Neural progenitor cell (in vitro differentiated cells): ENCODE data around the gene ZSWIM4. TPM values are rescaled to one million over a fixed set of nuclear protein-coding genes. Genes with fewer than 3 reads are reported as not detected.

Experiments
- DNase-seq: peaks from one replicate; pipeline ENCODE4 v3.0.0-alpha.2; 2016; ENCODE audit warnings: low spot score
- H2AFZ ChIP-seq: fragments of 200-600 bp; sonication (generic); replicated peaks from 2 replicates; pipeline ENCODE4 v1.6.1; 2016; ENCODE audit warnings: antibody characterized with exemption
- H3F3A ChIP-seq: fragments of 200-600 bp; sonication (generic); 2 replicates; pipeline ENCODE4 v1.6.1; 2016; ENCODE audit warnings: antibody characterized with exemption, low read depth
- H3K27ac ChIP-seq: fragments of 200-600 bp; sonication (generic); 2 replicates; pipeline ENCODE4 v1.5.1; 2016; ENCODE audit warnings: mild to moderate bottlenecking
- H3K27me3 ChIP-seq: fragments of 200-600 bp; sonication (generic); 2 replicates; pipeline ENCODE4 v1.6.1; 2016; ENCODE audit warnings: mild to moderate bottlenecking, moderate library complexity
- H3K36me3 ChIP-seq: fragments of 200-600 bp; sonication (generic); 2 replicates; pipeline ENCODE4 v1.5.1; 2016
- H3K4me1 ChIP-seq: fragments of 200-600 bp; sonication (generic); 2 replicates; pipeline ENCODE4 v1.6.1; 2016; ENCODE audit warnings: mixed run types
- H3K4me2 ChIP-seq: fragments of 200-600 bp; sonication (generic); 2 replicates; pipeline ENCODE4 v1.6.1; 2016
- H3K4me3 ChIP-seq: fragments of 200-600 bp; sonication (generic); 2 replicates; pipeline ENCODE4 v1.5.1; 2016
- H3K79me2 ChIP-seq: fragments of 200-600 bp; sonication (generic); 2 replicates; pipeline ENCODE4 v1.6.1; 2016; ENCODE audit warnings: low read depth
- H3K9ac ChIP-seq: fragments of 200-600 bp; sonication (generic); 2 replicates; pipeline ENCODE4 v1.6.1; 2016
- H3K9me3 ChIP-seq: fragments of 200-600 bp; sonication (generic); 2 replicates; pipeline ENCODE4 v1.5.1; 2016; ENCODE audit warnings: low read depth
- H4K20me1 ChIP-seq: fragments of 200-600 bp; sonication (generic); 2 replicates; pipeline ENCODE4 v1.6.1; 2016; ENCODE audit warnings: low read depth
- H3K27ac Mint-ChIP-seq: 3 replicates; pipeline ENCODE4 v1.8.0; 2021; ENCODE audit warnings: mixed read lengths
- H3K27me3 Mint-ChIP-seq: 2 replicates; pipeline ENCODE4 v1.8.0; 2022; ENCODE audit warnings: low read depth, mild to moderate bottlenecking, inconsistent platforms, moderate library complexity, mixed read lengths; ENCODE audit not compliant: insufficient read depth
- H3K36me3 Mint-ChIP-seq: 3 replicates; pipeline ENCODE4 v1.8.0; 2021; ENCODE audit warnings: mixed read lengths
- H3K4me1 Mint-ChIP-seq: 3 replicates; pipeline ENCODE4 v1.8.0; 2021; ENCODE audit warnings: mixed read lengths
- H3K4me3 Mint-ChIP-seq: 3 replicates; pipeline ENCODE4 v1.8.0; 2021; ENCODE audit warnings: mild to moderate bottlenecking, moderate library complexity, mixed read lengths
- H3K9me3 Mint-ChIP-seq: 3 replicates; pipeline ENCODE4 v1.8.0; 2020; ENCODE audit warnings: mixed read lengths
- EZH2 ChIP-seq: fragments of 200-600 bp; sonication (generic); IDR thresholded peaks from 2 replicates; pipeline ENCODE4 v1.6.1; 2017; ENCODE audit warnings: antibody characterized with exemption, mild to moderate bottlenecking, moderate library complexity
- EZH2phosphoT487 ChIP-seq: fragments of 200-600 bp; sonication (generic); IDR thresholded peaks from 2 replicates; pipeline ENCODE4 v1.6.1; 2017; ENCODE audit warnings: antibody characterized with exemption
- total RNA-seq: library from RNA; depleted of rRNA; stranded (reverse); fragments of >200 nt; gene quantifications from 2 replicates; pipeline ENCODE4 v1.2.3, GENCODE V29; 2015; ENCODE audit warnings: low replicate concordance
- TF ChIP-seq, protein P1 (sequence below): fragments of 200-600 bp; sonication (generic); IDR thresholded peaks from 2 replicates; pipeline ENCODE4 v1.5.1; 2017; ENCODE audit warnings: antibody characterized with exemption, mild to moderate bottlenecking

Gene ZSWIM4
- total RNA-seq, 1 donor from 2014 or later = 6.7 TPM

DNA sequence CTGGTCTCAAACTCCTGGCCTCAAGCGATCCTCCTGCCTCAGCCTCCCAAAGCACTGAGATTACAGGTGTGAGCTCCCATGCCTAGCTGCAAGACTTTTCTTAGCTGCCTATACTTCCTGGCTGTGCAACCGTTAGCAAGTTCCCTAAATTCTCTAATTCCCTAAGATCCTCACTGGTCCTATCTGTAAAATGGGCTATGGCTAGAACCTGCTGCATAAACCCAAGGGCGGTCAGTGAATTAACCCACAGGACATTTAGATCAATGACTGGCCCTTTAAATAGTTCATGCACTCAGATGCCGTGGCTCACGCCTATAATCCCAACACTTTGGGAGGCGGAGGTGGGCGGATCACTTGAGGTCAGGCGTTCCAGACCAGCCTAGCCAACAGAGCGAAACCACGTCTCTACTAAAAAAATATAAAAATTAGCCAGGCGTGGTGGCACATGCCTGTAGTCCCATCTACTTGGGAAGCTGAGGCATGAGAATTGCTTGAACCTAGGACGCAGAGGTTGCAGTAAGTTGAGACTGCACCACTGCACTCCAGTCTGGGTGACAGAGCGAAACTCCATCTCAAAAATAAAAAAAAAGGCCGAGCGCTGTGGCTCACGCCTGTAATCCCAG lies 25.1 kb upstream of the ZSWIM4 start:
- H3K4me2 ChIP-seq = no peak overlapping the region
- no peak for DNase-seq
- H3K27me3 ChIP-seq = peaks cover 5% of the 10 kb centered on the region
- no peak overlapping the region for H3K4me3 ChIP-seq
- TF ChIP-seq EZH2phosphoT487 (no peak), EZH2 (no peak)
- TF ChIP-seq, protein P1, sequence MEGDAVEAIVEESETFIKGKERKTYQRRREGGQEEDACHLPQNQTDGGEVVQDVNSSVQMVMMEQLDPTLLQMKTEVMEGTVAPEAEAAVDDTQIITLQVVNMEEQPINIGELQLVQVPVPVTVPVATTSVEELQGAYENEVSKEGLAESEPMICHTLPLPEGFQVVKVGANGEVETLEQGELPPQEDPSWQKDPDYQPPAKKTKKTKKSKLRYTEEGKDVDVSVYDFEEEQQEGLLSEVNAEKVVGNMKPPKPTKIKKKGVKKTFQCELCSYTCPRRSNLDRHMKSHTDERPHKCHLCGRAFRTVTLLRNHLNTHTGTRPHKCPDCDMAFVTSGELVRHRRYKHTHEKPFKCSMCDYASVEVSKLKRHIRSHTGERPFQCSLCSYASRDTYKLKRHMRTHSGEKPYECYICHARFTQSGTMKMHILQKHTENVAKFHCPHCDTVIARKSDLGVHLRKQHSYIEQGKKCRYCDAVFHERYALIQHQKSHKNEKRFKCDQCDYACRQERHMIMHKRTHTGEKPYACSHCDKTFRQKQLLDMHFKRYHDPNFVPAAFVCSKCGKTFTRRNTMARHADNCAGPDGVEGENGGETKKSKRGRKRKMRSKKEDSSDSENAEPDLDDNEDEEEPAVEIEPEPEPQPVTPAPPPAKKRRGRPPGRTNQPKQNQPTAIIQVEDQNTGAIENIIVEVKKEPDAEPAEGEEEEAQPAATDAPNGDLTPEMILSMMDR = no peak
- no peaks in the 10 kb centered on the region for H3K9me3 Mint-ChIP-seq
- no peaks in the 10 kb centered on the region for H3K36me3 ChIP-seq
- peaks cover 10% of the 10 kb centered on the region for H4K20me1 ChIP-seq
- peaks cover 10% of the 10 kb centered on the region for H3K4me1 Mint-ChIP-seq
- no peak overlapping the region for H3K4me3 Mint-ChIP-seq
- peaks cover 14% of the 10 kb centered on the region for H3F3A ChIP-seq
- H3K4me1 ChIP-seq = peaks cover under 1% of the 10 kb centered on the region
- H2AFZ ChIP-seq = no peak overlapping the region
- no peaks in the 10 kb centered on the region for H3K9me3 ChIP-seq
- H3K9ac ChIP-seq = no peak overlapping the region
- no peak overlapping the region for H3K27ac Mint-ChIP-seq
- peaks cover 3% of the 10 kb centered on the region for H3K27me3 Mint-ChIP-seq
- no peak overlapping the region for H3K27ac ChIP-seq
- H3K79me2 ChIP-seq = peaks cover 8% of the 10 kb centered on the region
- H3K36me3 Mint-ChIP-seq = no peaks in the 10 kb centered on the region

DNA sequence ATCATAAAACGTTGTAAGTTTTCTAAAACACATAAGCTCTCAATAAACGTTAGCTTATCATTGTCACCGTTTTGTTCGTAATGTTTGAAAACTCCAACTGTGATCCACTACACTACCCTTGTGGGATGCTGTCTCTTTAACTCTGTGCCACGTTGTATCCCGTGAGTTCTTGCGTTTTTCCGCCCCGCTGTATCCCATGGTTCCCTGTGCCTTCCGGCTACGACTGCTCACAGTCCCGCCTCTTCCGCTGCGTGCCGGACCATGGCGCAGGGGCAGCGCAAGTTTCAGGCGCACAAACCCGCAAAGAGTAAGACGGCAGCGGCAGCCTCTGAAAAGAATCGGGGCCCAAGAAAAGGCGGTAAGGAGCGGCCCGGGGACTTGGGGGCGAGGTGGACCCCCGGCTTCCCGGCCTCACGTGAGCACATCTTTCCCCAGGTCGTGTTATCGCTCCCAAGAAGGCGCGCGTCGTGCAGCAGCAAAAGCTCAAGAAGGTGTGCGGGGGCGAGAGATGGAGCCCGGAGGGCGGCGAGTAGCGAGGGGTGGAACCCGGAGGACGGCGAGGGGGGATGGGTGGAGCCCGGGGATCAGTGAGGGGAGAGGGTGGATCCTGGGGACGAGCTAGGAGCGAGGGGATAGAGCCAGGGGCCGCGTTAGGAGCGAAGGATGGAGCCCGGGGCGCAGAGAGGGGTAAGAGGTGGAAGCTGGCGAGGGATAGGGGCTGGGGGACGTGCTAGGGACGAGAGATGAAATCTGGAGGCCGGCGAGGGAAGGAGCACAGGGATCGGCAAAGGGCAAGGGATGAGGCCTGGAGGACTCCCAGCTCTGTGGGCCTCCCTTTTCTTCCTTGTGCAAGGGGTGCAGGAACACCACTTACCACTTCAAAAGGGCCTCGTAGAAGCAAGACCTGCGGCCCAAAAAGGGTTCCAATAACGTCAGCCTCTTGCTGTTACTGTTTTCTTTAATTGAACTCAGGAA lies 20.7 kb upstream of the ZSWIM4 start, which contains the start of gene C19orf53:
TSS of gene C19orf53 (plus strand) at position 240 of the 975 bp plus-strand sequence. CDS start at position 262, 22 bp downstream.
- Histone ChIP-seq H3K79me2 (peaks cover 28% of the 10 kb centered on the region), H3K4me2 (peak within 1 kb of the TSS; percentile 93), H2AFZ (peak within 1 kb of the TSS; percentile 59), H3F3A (peaks cover 7% of the 10 kb centered on the region), H3K9me3 (no peaks in the 10 kb centered on the region), H3K4me3 (peak within 1 kb of the TSS; percentile 95), H4K20me1 (peaks cover 18% of the 10 kb centered on the region), H3K9ac (peak within 1 kb of the TSS; percentile 94), H3K4me1 (peaks cover 8% of the 10 kb centered on the region), H3K36me3 (no peaks in the 10 kb centered on the region), H3K27ac (peak within 1 kb of the TSS; percentile 85), H3K27me3 (no peaks in the 10 kb centered on the region)
- peaks cover 2% of the 10 kb centered on the region for H3K27me3 Mint-ChIP-seq
- H3K27ac Mint-ChIP-seq = peak within 1 kb of the TSS; percentile 89
- H3K9me3 Mint-ChIP-seq = no peaks in the 10 kb centered on the region
- peak within 1 kb of the TSS; percentile 99 for H3K4me3 Mint-ChIP-seq
- peak; percentile 93 for DNase-seq
- peaks cover 22% of the 10 kb centered on the region for H3K36me3 Mint-ChIP-seq
- TF ChIP-seq, protein P1 = no peak
- TF ChIP-seq EZH2 (no peak), EZH2phosphoT487 (no peak)
- H3K4me1 Mint-ChIP-seq = peaks cover 19% of the 10 kb centered on the region

DNA sequence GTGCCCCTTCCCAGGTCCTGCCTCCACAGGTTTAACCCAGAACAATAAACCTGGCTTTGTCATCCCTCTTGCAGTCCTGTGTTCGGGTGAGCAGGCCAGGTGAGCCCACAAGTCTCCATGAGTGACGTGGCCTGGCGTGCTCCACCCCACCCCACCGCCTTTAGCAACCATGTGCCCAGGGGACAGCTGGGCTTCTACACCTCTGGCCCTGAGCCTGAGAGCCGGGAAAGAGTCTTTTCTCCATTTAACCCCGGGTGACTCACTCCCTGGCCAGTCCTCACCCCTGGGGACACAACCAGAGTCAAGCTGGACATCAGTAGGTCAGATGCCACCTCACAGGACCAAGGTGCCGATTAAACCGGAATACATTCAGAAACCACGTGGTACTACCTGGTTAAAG lies 16.8 kb upstream of the ZSWIM4 start:
- Mint-ChIP-seq H3K4me1 (peaks cover 38% of the 10 kb centered on the region), H3K36me3 (peaks cover 24% of the 10 kb centered on the region), H3K27ac (no peak overlapping the region), H3K4me3 (no peak overlapping the region), H3K27me3 (peaks cover 2% of the 10 kb centered on the region), H3K9me3 (no peaks in the 10 kb centered on the region)
- no peak overlapping the region for H2AFZ ChIP-seq
- H3K9ac ChIP-seq = no peak overlapping the region
- peaks cover 18% of the 10 kb centered on the region for H4K20me1 ChIP-seq
- no peaks in the 10 kb centered on the region for H3K9me3 ChIP-seq
- TF ChIP-seq, protein P1 = no peak
- TF ChIP-seq EZH2phosphoT487 (no peak), EZH2 (no peak)
- H3K36me3 ChIP-seq = no peaks in the 10 kb centered on the region
- H3K4me3 ChIP-seq = no peak overlapping the region
- peaks cover 28% of the 10 kb centered on the region for H3K79me2 ChIP-seq
- H3K4me2 ChIP-seq = no peak overlapping the region
- DNase-seq = no peak
- no peaks in the 10 kb centered on the region for H3K27me3 ChIP-seq
- peaks cover 14% of the 10 kb centered on the region for H3K4me1 ChIP-seq
- peaks cover 25% of the 10 kb centered on the region for H3F3A ChIP-seq
- no peak overlapping the region for H3K27ac ChIP-seq
